Natural killer cell (primary cell): ENCODE data around the gene TBC1D21. TPM values are rescaled to one million over a fixed set of nuclear protein-coding genes. Genes with fewer than 3 reads are reported as not detected.

Experiments used
- ATAC-seq, 3 donors: fragments of 150-1000 bp in 2 of 3; fragments of 200-7000 bp in 1 of 3; cut with Tn5 transposase; 1 replicate in 1 of 3; 2 replicates in 2 of 3; pipeline ENCODE4 v1.10.0; 2021; ENCODE audit warnings: mild to moderate bottlenecking in 2 of 3, moderate library complexity in 2 of 3
- DNase-seq, 2 donors: peaks; one replicate each; pipeline versions ENCODE4 v3.0.0 to v3.0.0-alpha.2; 2013 to 2021; ENCODE audit warnings: mixed read lengths in 1 of 2
- H3K27ac ChIP-seq: one replicate; pipeline ENCODE4 v1.5.1; 2013; ENCODE audit warnings: mild to moderate bottlenecking, low read length
- H3K27me3 ChIP-seq: one replicate; pipeline ENCODE4 v1.6.1; 2013; ENCODE audit warnings: low read length; ENCODE audit not compliant: control insufficient read depth, insufficient read depth
- H3K36me3 ChIP-seq: one replicate; pipeline ENCODE4 v1.6.1; 2013; ENCODE audit warnings: low read length; ENCODE audit not compliant: control insufficient read depth, insufficient read depth
- H3K4me1 ChIP-seq: one replicate; pipeline ENCODE4 v1.6.1; 2013; ENCODE audit warnings: low read length; ENCODE audit not compliant: control insufficient read depth, insufficient read depth
- H3K4me3 ChIP-seq: one replicate; pipeline ENCODE4 v1.5.1; 2013; ENCODE audit warnings: low read length
- H3K9me3 ChIP-seq: one replicate; pipeline ENCODE4 v1.6.1; 2013; ENCODE audit warnings: low read length; ENCODE audit not compliant: control insufficient read depth, insufficient read depth
- H3K27ac Mint-ChIP-seq, 2 donors: one replicate each; pipeline ENCODE4 v1.8.0; 2022; ENCODE audit warnings: mild to moderate bottlenecking in 2 of 2, mixed read lengths in 2 of 2, moderate library complexity in 1 of 2
- H3K27me3 Mint-ChIP-seq, 2 donors: one replicate each; pipeline ENCODE4 v1.8.0; 2022; ENCODE audit warnings: low read depth in 2 of 2, mixed read lengths in 2 of 2
- H3K36me3 Mint-ChIP-seq: one replicate; pipeline ENCODE4 v1.8.0; 2022; ENCODE audit warnings: mixed read lengths
- H3K4me1 Mint-ChIP-seq, 2 donors: one replicate each; pipeline ENCODE4 v1.8.0; 2022; ENCODE audit warnings: mixed read lengths in 2 of 2
- H3K4me3 Mint-ChIP-seq: one replicate; pipeline ENCODE4 v1.8.0; 2022; ENCODE audit warnings: mild to moderate bottlenecking, moderate library complexity, mixed read lengths
- H3K9me3 Mint-ChIP-seq, 2 donors: one replicate each; pipeline ENCODE4 v1.8.0; 2022; ENCODE audit warnings: mixed read lengths in 2 of 2
- CTCF ChIP-seq: fragments of 200-600 bp; IDR thresholded peaks from one replicate; pipeline ENCODE4 v1.8.0; 2022; ENCODE audit warnings: antibody characterized with exemption
- WGBS: methylation state at CpG from one replicate; pipeline ENCODE4 v1.1.7; 2013; ENCODE audit warnings: missing lambda C conversion rate; ENCODE audit not compliant: insufficient coverage; 5-methylcytosine and 5-hydroxymethylcytosine counted together
- intact Hi-C: fragments of 100-400 bp; cut with micrococcal nuclease; formaldehyde crosslinking; loops from one replicate; pipeline ENCODE4 v1.14.2; 2022
- total RNA-seq, 4 donors: library from RNA; stranded (reverse); fragments of 120-200 nt in 1 of 4; gene quantifications; one replicate each; pipeline versions ENCODE4 v1.2.3 to v1.2.4, GENCODE V29; 2013 to 2022

The TBC1D21 gene
- total RNA-seq, 3 donors from 2014 or later (not counting 1 experiment from before 2014, with no cell fraction given) = not detected

- no peak for TF ChIP-seq CTCF
- WGBS = 72% methylated on average over 6 of the region's 6 CpGs
- Mint-ChIP-seq H3K36me3 (no peaks in the 10 kb centered on the region), H3K27ac (no peak overlapping the region), H3K4me3 (no peak overlapping the region), H3K9me3 (no peaks in the 10 kb centered on the region), H3K4me1 (peaks cover 5 to 6% of the 10 kb centered on the region in 2 donors), H3K27me3 (peaks cover 8 to 24% of the 10 kb centered on the region in 2 donors)
- no peak for DNase-seq
- peaks cover 7% of the 10 kb centered on the region for H3K4me1 ChIP-seq
- H3K4me3 ChIP-seq = no peak overlapping the region
- no peak for ATAC-seq
- peaks cover 3% of the 10 kb centered on the region for H3K27me3 ChIP-seq
- H3K9me3 ChIP-seq = no peaks in the 10 kb centered on the region
- H3K36me3 ChIP-seq = no peaks in the 10 kb centered on the region
- intact Hi-C loops = no loop called here
- no peak overlapping the region for H3K27ac ChIP-seq
Observed at GRCh38 chr15:73932381-73933191, 59.2 kb downstream of the TBC1D21 start.

- Mint-ChIP-seq H3K36me3 (no peaks in the 10 kb centered on the region), H3K4me1 (no peaks in the 10 kb centered on the region), H3K4me3 (no peak overlapping the region), H3K27ac (no peak overlapping the region), H3K9me3 (no peaks in the 10 kb centered on the region), H3K27me3 (peaks cover 4 to 13% of the 10 kb centered on the region in 2 donors)
- no peaks in the 10 kb centered on the region for H3K4me1 ChIP-seq
- TF ChIP-seq CTCF = no peak
- no peak for DNase-seq
- no peaks in the 10 kb centered on the region for H3K36me3 ChIP-seq
- no peak overlapping the region for H3K27ac ChIP-seq
- 73% methylated on average over 7 of the region's 7 CpGs for WGBS
- no peak overlapping the region for H3K4me3 ChIP-seq
- H3K27me3 ChIP-seq = no peaks in the 10 kb centered on the region
- ATAC-seq = no peak
- intact Hi-C loops = no loop called here
- no peaks in the 10 kb centered on the region for H3K9me3 ChIP-seq
Observed at GRCh38 chr15:73934281-73934680, 60.9 kb downstream of the TBC1D21 start.

GRCh38 chr15:73935547-73935946, 62.2 kb downstream of the TBC1D21 start:
- no peak overlapping the region for H3K4me3 ChIP-seq
- Mint-ChIP-seq H3K4me1 (no peaks in the 10 kb centered on the region), H3K27ac (no peak overlapping the region), H3K9me3 (no peaks in the 10 kb centered on the region), H3K36me3 (no peaks in the 10 kb centered on the region), H3K27me3 (peaks cover 0 to 7% of the 10 kb centered on the region in 2 donors), H3K4me3 (no peak overlapping the region)
- H3K27me3 ChIP-seq = no peaks in the 10 kb centered on the region
- ATAC-seq = no peak
- no peaks in the 10 kb centered on the region for H3K9me3 ChIP-seq
- no peaks in the 10 kb centered on the region for H3K36me3 ChIP-seq
- no peak for DNase-seq
- no peak for TF ChIP-seq CTCF
- H3K27ac ChIP-seq = no peak overlapping the region
- intact Hi-C loops = no loop called here
- 75% methylated on average over 3 of the region's 4 CpGs for WGBS
- no peaks in the 10 kb centered on the region for H3K4me1 ChIP-seq

- H3K27ac ChIP-seq = no peak overlapping the region
- H3K4me1 ChIP-seq = peaks cover 2% of the 10 kb centered on the region
- H3K9me3 ChIP-seq = no peaks in the 10 kb centered on the region
- no peak overlapping the region for H3K4me3 ChIP-seq
- no peaks in the 10 kb centered on the region for H3K9me3 Mint-ChIP-seq
- DNase-seq = no peak
- no peak overlapping the region for H3K27ac Mint-ChIP-seq
- H3K4me1 Mint-ChIP-seq = no peaks in the 10 kb centered on the region
- intact Hi-C loops = no loop called here
- H3K27me3 Mint-ChIP-seq = peaks cover 0 to 6% of the 10 kb centered on the region in 2 donors
- no peaks in the 10 kb centered on the region for H3K36me3 ChIP-seq
- no peak overlapping the region for H3K4me3 Mint-ChIP-seq
- no peak for TF ChIP-seq CTCF
- ATAC-seq = no peak
- no peaks in the 10 kb centered on the region for H3K27me3 ChIP-seq
- no peaks in the 10 kb centered on the region for H3K36me3 Mint-ChIP-seq
- WGBS = 80% methylated on average over 5 of the region's 5 CpGs
Observed at GRCh38 chr15:73936181-73936580, 62.8 kb downstream of the TBC1D21 start.
